Mucosa of rectum (tissue), 2 donors: ENCODE measurements around the gene TMBIM1.
A peak's percentile ranks its signal among the peaks of the same experiment; 100 is the strongest.

ENCODE experiments used
- H3K27ac ChIP-seq, 2 donors: one replicate each; pipeline ENCODE4 v1.7.0; 2013; ENCODE audit warnings: inconsistent platforms in 2 of 2, low read depth in 2 of 2, low read length in 2 of 2
- H3K27me3 ChIP-seq, 2 donors: one replicate each; pipeline ENCODE4 v1.7.0; 2013; ENCODE audit warnings: low read length in 2 of 2; ENCODE audit not compliant: control insufficient read depth in 2 of 2, insufficient read depth in 2 of 2
- H3K36me3 ChIP-seq, 2 donors: one replicate each; pipeline ENCODE4 v1.7.0; 2013; ENCODE audit warnings: low read length in 2 of 2; ENCODE audit not compliant: control insufficient read depth in 2 of 2, insufficient read depth in 2 of 2
- H3K4me1 ChIP-seq, 2 donors: one replicate each; pipeline ENCODE4 v1.7.0; 2013; ENCODE audit warnings: low read length in 2 of 2, mild to moderate bottlenecking in 1 of 2; ENCODE audit not compliant: control insufficient read depth in 2 of 2, insufficient read depth in 2 of 2
- H3K4me3 ChIP-seq, 2 donors: one replicate each; pipeline ENCODE4 v1.7.0; 2013; ENCODE audit warnings: low read length in 2 of 2
- H3K9ac ChIP-seq, 2 donors: one replicate each; pipeline ENCODE4 v1.7.0; 2013; ENCODE audit warnings: low read length in 2 of 2, low read depth in 1 of 2, mild to moderate bottlenecking in 1 of 2
- H3K9me3 ChIP-seq, 2 donors: one replicate each; pipeline ENCODE4 v1.7.0; 2013; ENCODE audit warnings: low read length in 2 of 2; ENCODE audit not compliant: control insufficient read depth in 2 of 2
- donor health status: healthy.
- donor health status: Normal muscosa, but diverticular disease.

The TMBIM1 gene

GRCh38 chr2:218272531-218273212, 19.6 kb downstream of the TMBIM1 start:
- no peaks in the 10 kb centered on the region for H3K9me3 ChIP-seq
- H3K36me3 ChIP-seq: peaks cover 37 to 41% of the 10 kb centered on the region in 2 donors
- H3K9ac ChIP-seq: peak overlapping the region; percentile 60 to 78
- H3K4me1 ChIP-seq: peaks cover 51 to 54% of the 10 kb centered on the region in 2 donors
- H3K4me3 ChIP-seq: peak overlapping the region; percentile 73 to 96
- peak overlapping the region; percentile 89 to 92 for H3K27ac ChIP-seq
- H3K27me3 ChIP-seq: no peaks in the 10 kb centered on the region

- H3K9ac ChIP-seq: peak overlapping the region; percentile 78 to 91
- peak overlapping the region; percentile 73 to 96 for H3K4me3 ChIP-seq
- H3K36me3 ChIP-seq: peaks cover 32 to 39% of the 10 kb centered on the region in 2 donors
Measured at GRCh38 chr2:218271865-218272530, 20.3 kb downstream of the TMBIM1 start.

GRCh38 chr2:218271487-218271797, 20.9 kb downstream of the TMBIM1 start:
- Histone ChIP-seq H3K36me3 (peaks cover 32 to 39% of the 10 kb centered on the region in 2 donors), H3K4me3 (peak overlapping the region; percentile 73 to 96), H3K4me1 (peaks cover 51 to 54% of the 10 kb centered on the region in 2 donors), H3K27me3 (no peaks in the 10 kb centered on the region), H3K9ac (peak overlapping the region; percentile 78 to 91), H3K27ac (peak overlapping the region; percentile 89 to 92), H3K9me3 (no peaks in the 10 kb centered on the region)

More at GRCh38 chr2:218271865-218272530, 20.3 kb downstream of the TMBIM1 start:
- Histone ChIP-seq H3K9me3 (no peaks in the 10 kb centered on the region), H3K27me3 (no peaks in the 10 kb centered on the region), H3K27ac (peak overlapping the region; percentile 89 to 92), H3K4me1 (peaks cover 51 to 54% of the 10 kb centered on the region in 2 donors)

DNA sequence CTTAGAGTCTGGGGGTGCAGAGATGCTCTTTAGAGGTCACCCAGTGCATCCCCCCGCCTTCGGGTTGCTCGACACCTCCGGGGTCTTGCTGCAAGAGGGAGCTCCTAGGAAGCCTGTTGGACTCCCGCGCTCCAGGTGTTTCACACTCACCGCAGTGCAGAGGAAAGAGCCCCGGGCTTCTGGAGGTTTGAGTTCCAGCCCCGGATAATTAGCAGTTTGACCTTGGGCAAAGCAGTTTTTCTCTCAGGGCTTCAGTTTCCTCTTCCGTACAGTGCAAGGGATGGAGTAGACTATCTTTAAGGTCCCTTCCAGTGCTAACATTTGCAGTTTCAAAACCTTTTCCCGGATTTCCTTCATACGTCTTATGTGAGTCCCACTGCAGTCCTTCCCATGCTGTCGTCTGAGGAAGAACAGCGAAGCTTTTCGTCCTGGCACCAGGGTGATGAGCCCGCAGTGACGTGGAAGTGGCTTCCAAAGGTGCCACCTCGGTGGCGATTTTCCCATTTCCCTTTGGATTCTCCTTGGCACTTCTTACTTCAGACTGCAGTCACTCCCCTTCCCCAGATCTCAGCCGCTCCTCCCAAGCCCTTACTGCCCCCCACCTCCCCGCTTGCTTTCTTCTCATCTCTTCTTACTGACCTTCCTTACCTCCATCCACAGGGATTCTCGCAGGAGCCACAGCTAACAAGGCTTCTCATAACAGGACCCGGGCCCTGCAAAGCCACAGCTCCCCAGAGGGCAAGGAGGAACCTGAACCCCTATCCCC, 21.4 kb downstream of the TMBIM1 start:
- H3K9ac ChIP-seq: peak overlapping the region; percentile 78 to 91
- no peaks in the 10 kb centered on the region for H3K9me3 ChIP-seq
- peak overlapping the region; percentile 89 to 92 for H3K27ac ChIP-seq
- H3K36me3 ChIP-seq: peaks cover 32 to 39% of the 10 kb centered on the region in 2 donors
- peak overlapping the region; percentile 73 to 96 for H3K4me3 ChIP-seq
- H3K27me3 ChIP-seq: no peaks in the 10 kb centered on the region
- peaks cover 51 to 56% of the 10 kb centered on the region in 2 donors for H3K4me1 ChIP-seq

- H3K9ac ChIP-seq: peak within 1 kb of the TSS; percentile 93 to 94
- peak within 1 kb of the TSS; percentile 96 to 98 for H3K4me3 ChIP-seq
- peaks cover 54 to 56% of the 10 kb centered on the region in 2 donors for H3K4me1 ChIP-seq
- H3K36me3 ChIP-seq: peaks cover 32 to 37% of the 10 kb centered on the region in 2 donors
- H3K9me3 ChIP-seq: no peaks in the 10 kb centered on the region
- peak within 1 kb of the TSS; percentile 89 to 92 for H3K27ac ChIP-seq
- no peaks in the 10 kb centered on the region for H3K27me3 ChIP-seq
Measured at GRCh38 chr2:218269900-218270720, 22.2 kb downstream of the TMBIM1 start, which contains the start of the genes AAMP and PNKD. Gene AAMP, minus strand, starts transcription at chr2:218270137. Its CDS starts 51 bp downstream, at chr2:218270086. Gene PNKD, plus strand, starts transcription at chr2:218270519. Its CDS starts 17 bp downstream, at chr2:218270536.

DNA sequence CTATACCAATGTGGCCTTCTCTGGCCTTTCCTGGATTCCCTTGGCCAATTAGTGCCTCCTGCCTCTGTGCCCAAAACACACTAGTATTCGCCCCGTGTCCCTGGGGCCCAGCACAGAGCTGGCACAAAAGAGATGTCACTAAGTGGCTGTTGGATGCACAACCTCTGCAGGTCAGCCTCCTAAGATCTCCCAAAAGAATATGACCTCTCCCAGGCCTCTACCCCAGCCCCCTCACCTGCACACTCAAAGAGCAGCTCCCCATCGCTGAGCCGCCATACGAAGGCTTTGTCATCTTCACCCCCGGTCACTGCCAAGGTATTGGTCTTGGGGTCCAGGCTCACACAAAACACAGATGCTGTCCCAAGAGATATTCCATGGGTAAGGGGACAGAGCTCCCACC, 25.0 kb downstream of the TMBIM1 start:
- Histone ChIP-seq H3K9ac (no peak overlapping the region), H3K27ac (no peak overlapping the region), H3K36me3 (peaks cover 28 to 32% of the 10 kb centered on the region in 2 donors), H3K4me3 (no peak overlapping the region), H3K4me1 (peaks cover 58 to 59% of the 10 kb centered on the region in 2 donors), H3K27me3 (no peaks in the 10 kb centered on the region), H3K9me3 (no peaks in the 10 kb centered on the region)

DNA sequence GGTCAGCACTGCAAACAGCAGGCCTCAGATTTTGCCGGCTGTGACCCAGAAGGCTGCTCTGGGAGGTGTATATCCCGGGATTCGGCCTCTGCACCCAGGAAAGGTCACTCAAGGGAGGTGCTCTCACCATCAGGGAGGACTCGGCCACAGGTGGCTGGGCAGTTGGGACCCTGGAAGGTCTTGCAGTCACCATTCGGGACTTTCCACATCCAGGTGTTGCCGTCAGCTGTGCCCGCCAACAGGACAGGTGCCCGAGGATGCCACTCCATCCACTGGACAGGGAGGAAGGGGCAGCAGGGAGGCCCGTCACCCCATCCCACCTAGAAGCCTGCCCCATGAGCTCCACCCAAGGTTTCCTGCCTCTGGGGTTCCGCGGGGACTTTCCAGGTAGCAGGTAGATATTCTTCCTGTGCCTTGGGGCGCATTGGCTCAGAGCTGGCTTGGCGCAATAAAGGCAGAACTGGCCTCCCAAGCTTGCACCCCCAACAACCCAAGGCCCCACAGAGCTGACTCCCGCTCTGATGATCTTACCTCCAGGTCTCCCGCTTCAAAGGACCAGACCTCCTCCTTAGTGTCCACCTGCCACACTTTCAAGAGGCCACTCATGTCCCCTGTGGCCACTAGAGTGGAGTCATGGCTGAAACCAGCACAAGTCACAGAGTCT, 25.9 kb downstream of the TMBIM1 start:
- H3K27me3 ChIP-seq: no peaks in the 10 kb centered on the region
- H3K9me3 ChIP-seq: no peaks in the 10 kb centered on the region
- peaks cover 58% of the 10 kb centered on the region in 2 donors for H3K4me1 ChIP-seq
- no peak overlapping the region for H3K27ac ChIP-seq
- peaks cover 28 to 32% of the 10 kb centered on the region in 2 donors for H3K36me3 ChIP-seq
- no peak overlapping the region for H3K4me3 ChIP-seq
- no peak overlapping the region for H3K9ac ChIP-seq

GRCh38 chr2:218265626-218266025, 26.7 kb downstream of the TMBIM1 start:
- Histone ChIP-seq H3K9ac (peak overlapping the region in 1 of 2 donors; percentile 30), H3K4me1 (peaks cover 54 to 57% of the 10 kb centered on the region in 2 donors), H3K27me3 (no peaks in the 10 kb centered on the region), H3K9me3 (no peaks in the 10 kb centered on the region), H3K27ac (peak overlapping the region; percentile 90 to 93), H3K4me3 (peak overlapping the region in 1 of 2 donors; percentile 4), H3K36me3 (peaks cover 28 to 32% of the 10 kb centered on the region in 2 donors)
